Measurements from ENCODE around the gene C7orf57.

DNA sequence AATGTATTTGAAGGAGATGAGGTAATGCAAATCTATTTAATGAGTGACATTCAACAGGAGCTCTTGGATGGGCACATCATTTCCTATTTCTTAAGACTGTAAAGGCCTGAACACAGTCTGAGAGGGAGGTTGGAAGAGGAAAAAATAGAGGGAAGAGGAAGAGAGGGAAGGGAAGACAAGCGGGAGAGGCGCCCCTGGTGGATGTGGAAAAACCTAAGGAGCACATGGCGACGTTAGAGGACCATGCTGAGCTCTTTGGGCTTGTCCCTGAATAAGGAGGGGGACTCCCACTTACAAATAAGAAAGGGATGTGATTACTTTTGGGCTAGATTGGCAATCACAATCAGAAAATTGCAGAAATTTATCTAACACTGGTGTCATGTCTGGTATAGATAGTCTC, 26.1 kb upstream of the C7orf57 start:
- TF ChIP-seq POLR2AphosphoS5 (IDR thresholded peaks at IDR 0.05) (no peak), POLR2A (IDR thresholded peaks at IDR 0.05) (no peak), EP300 (IDR thresholded peaks at IDR 0.05; ENCODE audit: low read depth) (no peak)
- TF ChIP-seq, protein P1, sequence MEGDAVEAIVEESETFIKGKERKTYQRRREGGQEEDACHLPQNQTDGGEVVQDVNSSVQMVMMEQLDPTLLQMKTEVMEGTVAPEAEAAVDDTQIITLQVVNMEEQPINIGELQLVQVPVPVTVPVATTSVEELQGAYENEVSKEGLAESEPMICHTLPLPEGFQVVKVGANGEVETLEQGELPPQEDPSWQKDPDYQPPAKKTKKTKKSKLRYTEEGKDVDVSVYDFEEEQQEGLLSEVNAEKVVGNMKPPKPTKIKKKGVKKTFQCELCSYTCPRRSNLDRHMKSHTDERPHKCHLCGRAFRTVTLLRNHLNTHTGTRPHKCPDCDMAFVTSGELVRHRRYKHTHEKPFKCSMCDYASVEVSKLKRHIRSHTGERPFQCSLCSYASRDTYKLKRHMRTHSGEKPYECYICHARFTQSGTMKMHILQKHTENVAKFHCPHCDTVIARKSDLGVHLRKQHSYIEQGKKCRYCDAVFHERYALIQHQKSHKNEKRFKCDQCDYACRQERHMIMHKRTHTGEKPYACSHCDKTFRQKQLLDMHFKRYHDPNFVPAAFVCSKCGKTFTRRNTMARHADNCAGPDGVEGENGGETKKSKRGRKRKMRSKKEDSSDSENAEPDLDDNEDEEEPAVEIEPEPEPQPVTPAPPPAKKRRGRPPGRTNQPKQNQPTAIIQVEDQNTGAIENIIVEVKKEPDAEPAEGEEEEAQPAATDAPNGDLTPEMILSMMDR (IDR thresholded peaks at IDR 0.05): no peak
